ENCODE measurements around the gene SFMBT1.

DNA sequence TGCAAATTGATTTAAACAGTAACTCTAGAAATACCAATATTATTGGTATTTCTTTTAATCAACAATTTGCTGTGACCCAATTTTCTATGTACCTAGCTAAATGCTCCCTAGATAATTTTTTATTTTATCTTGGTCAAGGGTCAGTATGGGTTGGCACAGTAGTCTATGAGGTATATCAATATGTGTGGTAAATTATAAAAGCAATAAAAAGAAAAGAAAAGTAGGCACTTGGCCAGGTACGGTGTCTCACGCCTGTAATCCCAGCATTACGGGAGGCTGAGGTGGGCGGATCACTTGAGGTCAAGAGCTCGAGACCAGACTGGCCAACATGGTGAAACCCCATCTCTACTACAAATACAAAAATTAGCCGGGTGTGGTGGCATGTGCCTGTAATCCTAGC is 114.5 kb downstream of the SFMBT1 start:
- TF ChIP-seq OSR2 (tag by site-specific recombination; IDR thresholded peaks at IDR 0.05) (no peak), ZNF654 (tag by site-specific recombination; IDR thresholded peaks at IDR 0.05; ENCODE audit: low read depth) (no peak), SCRT1 (tag by site-specific recombination; IDR thresholded peaks at IDR 0.05; ENCODE audit: borderline replicate concordance) (no peak), YY1 (tag by site-specific recombination; IDR thresholded peaks at IDR 0.05) (no peak), ZBTB1 (tag by site-specific recombination; IDR thresholded peaks at IDR 0.05) (no peak), ZNF121 (tag by site-specific recombination; IDR thresholded peaks at IDR 0.05) (no peak), TRIM28 (IDR thresholded peaks at IDR 0.05; ENCODE audit: borderline replicate concordance, low read length) (no peak)
- TF ChIP-seq, protein P1, sequence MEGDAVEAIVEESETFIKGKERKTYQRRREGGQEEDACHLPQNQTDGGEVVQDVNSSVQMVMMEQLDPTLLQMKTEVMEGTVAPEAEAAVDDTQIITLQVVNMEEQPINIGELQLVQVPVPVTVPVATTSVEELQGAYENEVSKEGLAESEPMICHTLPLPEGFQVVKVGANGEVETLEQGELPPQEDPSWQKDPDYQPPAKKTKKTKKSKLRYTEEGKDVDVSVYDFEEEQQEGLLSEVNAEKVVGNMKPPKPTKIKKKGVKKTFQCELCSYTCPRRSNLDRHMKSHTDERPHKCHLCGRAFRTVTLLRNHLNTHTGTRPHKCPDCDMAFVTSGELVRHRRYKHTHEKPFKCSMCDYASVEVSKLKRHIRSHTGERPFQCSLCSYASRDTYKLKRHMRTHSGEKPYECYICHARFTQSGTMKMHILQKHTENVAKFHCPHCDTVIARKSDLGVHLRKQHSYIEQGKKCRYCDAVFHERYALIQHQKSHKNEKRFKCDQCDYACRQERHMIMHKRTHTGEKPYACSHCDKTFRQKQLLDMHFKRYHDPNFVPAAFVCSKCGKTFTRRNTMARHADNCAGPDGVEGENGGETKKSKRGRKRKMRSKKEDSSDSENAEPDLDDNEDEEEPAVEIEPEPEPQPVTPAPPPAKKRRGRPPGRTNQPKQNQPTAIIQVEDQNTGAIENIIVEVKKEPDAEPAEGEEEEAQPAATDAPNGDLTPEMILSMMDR (tag by site-specific recombination; IDR thresholded peaks at IDR 0.05): no peak
- TF ChIP-seq, protein P2, sequence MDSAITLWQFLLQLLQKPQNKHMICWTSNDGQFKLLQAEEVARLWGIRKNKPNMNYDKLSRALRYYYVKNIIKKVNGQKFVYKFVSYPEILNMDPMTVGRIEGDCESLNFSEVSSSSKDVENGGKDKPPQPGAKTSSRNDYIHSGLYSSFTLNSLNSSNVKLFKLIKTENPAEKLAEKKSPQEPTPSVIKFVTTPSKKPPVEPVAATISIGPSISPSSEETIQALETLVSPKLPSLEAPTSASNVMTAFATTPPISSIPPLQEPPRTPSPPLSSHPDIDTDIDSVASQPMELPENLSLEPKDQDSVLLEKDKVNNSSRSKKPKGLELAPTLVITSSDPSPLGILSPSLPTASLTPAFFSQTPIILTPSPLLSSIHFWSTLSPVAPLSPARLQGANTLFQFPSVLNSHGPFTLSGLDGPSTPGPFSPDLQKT (IDR thresholded peaks at IDR 0.05; ENCODE audit: borderline replicate concordance, low read depth, low read length): no peak
- TF ChIP-seq, protein P3, sequence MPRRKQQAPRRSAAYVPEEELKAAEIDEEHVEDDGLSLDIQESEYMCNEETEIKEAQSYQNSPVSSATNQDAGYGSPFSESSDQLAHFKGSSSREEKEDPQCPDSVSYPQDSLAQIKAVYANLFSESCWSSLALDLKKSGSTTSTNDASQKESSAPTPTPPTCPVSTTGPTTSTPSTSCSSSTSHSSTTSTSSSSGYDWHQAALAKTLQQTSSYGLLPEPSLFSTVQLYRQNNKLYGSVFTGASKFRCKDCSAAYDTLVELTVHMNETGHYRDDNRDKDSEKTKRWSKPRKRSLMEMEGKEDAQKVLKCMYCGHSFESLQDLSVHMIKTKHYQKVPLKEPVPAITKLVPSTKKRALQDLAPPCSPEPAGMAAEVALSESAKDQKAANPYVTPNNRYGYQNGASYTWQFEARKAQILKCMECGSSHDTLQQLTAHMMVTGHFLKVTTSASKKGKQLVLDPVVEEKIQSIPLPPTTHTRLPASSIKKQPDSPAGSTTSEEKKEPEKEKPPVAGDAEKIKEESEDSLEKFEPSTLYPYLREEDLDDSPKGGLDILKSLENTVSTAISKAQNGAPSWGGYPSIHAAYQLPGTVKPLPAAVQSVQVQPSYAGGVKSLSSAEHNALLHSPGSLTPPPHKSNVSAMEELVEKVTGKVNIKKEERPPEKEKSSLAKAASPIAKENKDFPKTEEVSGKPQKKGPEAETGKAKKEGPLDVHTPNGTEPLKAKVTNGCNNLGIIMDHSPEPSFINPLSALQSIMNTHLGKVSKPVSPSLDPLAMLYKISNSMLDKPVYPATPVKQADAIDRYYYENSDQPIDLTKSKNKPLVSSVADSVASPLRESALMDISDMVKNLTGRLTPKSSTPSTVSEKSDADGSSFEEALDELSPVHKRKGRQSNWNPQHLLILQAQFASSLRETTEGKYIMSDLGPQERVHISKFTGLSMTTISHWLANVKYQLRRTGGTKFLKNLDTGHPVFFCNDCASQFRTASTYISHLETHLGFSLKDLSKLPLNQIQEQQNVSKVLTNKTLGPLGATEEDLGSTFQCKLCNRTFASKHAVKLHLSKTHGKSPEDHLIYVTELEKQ (tag by site-specific recombination; IDR thresholded peaks at IDR 0.05; ENCODE audit: borderline replicate concordance): no peak
- TF ChIP-seq, protein P4, sequence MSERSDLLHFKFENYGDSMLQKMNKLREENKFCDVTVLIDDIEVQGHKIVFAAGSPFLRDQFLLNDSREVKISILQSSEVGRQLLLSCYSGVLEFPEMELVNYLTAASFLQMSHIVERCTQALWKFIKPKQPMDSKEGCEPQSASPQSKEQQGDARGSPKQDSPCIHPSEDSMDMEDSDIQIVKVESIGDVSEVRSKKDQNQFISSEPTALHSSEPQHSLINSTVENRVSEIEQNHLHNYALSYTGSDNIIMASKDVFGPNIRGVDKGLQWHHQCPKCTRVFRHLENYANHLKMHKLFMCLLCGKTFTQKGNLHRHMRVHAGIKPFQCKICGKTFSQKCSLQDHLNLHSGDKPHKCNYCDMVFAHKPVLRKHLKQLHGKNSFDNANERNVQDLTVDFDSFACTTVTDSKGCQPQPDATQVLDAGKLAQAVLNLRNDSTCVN (tag by site-specific recombination; optimal IDR thresholded peaks at IDR 0.05): no peak

Measured in HEK293 (cell line).